Measurements from ENCODE around the gene CABP4.

Gene CABP4

GRCh38 chr11:67458266-67458665 lies 3.1 kb downstream of the CABP4 start:
- Histone ChIP-seq H3K27me3 (ENCODE audit: insufficient read depth, poor library complexity, severe bottlenecking) (no peaks in the 10 kb centered on the region), H3K27ac (replicated peaks) (no peak overlapping the region), H3K4me3 (replicated peaks; ENCODE audit: insufficient read depth, low read length) (no peak overlapping the region)
- DNase-seq (ENCODE audit: low read depth in 1 of 2, low spot score in 1 of 2) = no peak
- TF ChIP-seq, protein P1, sequence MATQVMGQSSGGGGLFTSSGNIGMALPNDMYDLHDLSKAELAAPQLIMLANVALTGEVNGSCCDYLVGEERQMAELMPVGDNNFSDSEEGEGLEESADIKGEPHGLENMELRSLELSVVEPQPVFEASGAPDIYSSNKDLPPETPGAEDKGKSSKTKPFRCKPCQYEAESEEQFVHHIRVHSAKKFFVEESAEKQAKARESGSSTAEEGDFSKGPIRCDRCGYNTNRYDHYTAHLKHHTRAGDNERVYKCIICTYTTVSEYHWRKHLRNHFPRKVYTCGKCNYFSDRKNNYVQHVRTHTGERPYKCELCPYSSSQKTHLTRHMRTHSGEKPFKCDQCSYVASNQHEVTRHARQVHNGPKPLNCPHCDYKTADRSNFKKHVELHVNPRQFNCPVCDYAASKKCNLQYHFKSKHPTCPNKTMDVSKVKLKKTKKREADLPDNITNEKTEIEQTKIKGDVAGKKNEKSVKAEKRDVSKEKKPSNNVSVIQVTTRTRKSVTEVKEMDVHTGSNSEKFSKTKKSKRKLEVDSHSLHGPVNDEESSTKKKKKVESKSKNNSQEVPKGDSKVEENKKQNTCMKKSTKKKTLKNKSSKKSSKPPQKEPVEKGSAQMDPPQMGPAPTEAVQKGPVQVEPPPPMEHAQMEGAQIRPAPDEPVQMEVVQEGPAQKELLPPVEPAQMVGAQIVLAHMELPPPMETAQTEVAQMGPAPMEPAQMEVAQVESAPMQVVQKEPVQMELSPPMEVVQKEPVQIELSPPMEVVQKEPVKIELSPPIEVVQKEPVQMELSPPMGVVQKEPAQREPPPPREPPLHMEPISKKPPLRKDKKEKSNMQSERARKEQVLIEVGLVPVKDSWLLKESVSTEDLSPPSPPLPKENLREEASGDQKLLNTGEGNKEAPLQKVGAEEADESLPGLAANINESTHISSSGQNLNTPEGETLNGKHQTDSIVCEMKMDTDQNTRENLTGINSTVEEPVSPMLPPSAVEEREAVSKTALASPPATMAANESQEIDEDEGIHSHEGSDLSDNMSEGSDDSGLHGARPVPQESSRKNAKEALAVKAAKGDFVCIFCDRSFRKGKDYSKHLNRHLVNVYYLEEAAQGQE (IDR thresholded peaks at IDR 0.05; ENCODE audit: insufficient replicate concordance, low read depth) = no peak
- TF ChIP-seq, protein P2, sequence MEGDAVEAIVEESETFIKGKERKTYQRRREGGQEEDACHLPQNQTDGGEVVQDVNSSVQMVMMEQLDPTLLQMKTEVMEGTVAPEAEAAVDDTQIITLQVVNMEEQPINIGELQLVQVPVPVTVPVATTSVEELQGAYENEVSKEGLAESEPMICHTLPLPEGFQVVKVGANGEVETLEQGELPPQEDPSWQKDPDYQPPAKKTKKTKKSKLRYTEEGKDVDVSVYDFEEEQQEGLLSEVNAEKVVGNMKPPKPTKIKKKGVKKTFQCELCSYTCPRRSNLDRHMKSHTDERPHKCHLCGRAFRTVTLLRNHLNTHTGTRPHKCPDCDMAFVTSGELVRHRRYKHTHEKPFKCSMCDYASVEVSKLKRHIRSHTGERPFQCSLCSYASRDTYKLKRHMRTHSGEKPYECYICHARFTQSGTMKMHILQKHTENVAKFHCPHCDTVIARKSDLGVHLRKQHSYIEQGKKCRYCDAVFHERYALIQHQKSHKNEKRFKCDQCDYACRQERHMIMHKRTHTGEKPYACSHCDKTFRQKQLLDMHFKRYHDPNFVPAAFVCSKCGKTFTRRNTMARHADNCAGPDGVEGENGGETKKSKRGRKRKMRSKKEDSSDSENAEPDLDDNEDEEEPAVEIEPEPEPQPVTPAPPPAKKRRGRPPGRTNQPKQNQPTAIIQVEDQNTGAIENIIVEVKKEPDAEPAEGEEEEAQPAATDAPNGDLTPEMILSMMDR (IDR thresholded peaks at IDR 0.05; ENCODE audit: insufficient read depth, low read length) = no peak
- TF ChIP-seq POLR2AphosphoS5 (IDR thresholded peaks at IDR 0.05; ENCODE audit: low read depth) (no peak), SPI1 (IDR thresholded peaks at IDR 0.05; ENCODE audit: borderline replicate concordance, low read depth) (no peak), GABPA (IDR thresholded peaks at IDR 0.05; ENCODE audit: low read depth) (no peak)

- Histone ChIP-seq H3K27ac (replicated peaks) (no peak overlapping the region), H3K4me3 (replicated peaks; ENCODE audit: insufficient read depth, low read length) (no peak overlapping the region), H3K27me3 (ENCODE audit: insufficient read depth, poor library complexity, severe bottlenecking) (no peaks in the 10 kb centered on the region)
- DNase-seq (ENCODE audit: low read depth in 1 of 2, low spot score in 1 of 2) = no peak
- TF ChIP-seq, protein P1 (IDR thresholded peaks at IDR 0.05; ENCODE audit: insufficient replicate concordance, low read depth) = no peak
- TF ChIP-seq SPI1 (IDR thresholded peaks at IDR 0.05; ENCODE audit: borderline replicate concordance, low read depth) = no peak
- TF ChIP-seq POLR2AphosphoS5 (IDR thresholded peaks at IDR 0.05; ENCODE audit: low read depth) = no peak
- TF ChIP-seq GABPA (IDR thresholded peaks at IDR 0.05; ENCODE audit: low read depth) = no peak
- TF ChIP-seq, protein P2 (IDR thresholded peaks at IDR 0.05; ENCODE audit: insufficient read depth, low read length) = no peak
These were observed 8.0 kb downstream of the CABP4 start for GRCh38 chr11:67463186-67463585.

GRCh38 chr11:67463680-67464410 lies 8.7 kb downstream of the CABP4 start:
- TF ChIP-seq, protein P2 (IDR thresholded peaks at IDR 0.05; ENCODE audit: insufficient read depth, low read length) = no peak
- TF ChIP-seq GABPA (IDR thresholded peaks at IDR 0.05; ENCODE audit: low read depth) (no peak), POLR2AphosphoS5 (IDR thresholded peaks at IDR 0.05; ENCODE audit: low read depth) (peak; percentile 71), SPI1 (IDR thresholded peaks at IDR 0.05; ENCODE audit: borderline replicate concordance, low read depth) (no peak)
- TF ChIP-seq, protein P1 (IDR thresholded peaks at IDR 0.05; ENCODE audit: insufficient replicate concordance, low read depth) = no peak
- peak overlapping the region; percentile 89 for H3K4me3 ChIP-seq (replicated peaks; ENCODE audit: insufficient read depth, low read length)
- no peaks in the 10 kb centered on the region for H3K27me3 ChIP-seq (ENCODE audit: insufficient read depth, poor library complexity, severe bottlenecking)
- DNase-seq (ENCODE audit: low read depth in 1 of 2, low spot score in 1 of 2) = peak; percentile 67 to 87
- peak overlapping the region; percentile 84 for H3K27ac ChIP-seq (replicated peaks)

Measured in HL-60 (cell line).